RCC 7860 (cell line): Measurements from ENCODE around the gene PDAP1.
"Not testable (repeated sequence)": the region's sequence is repeated elsewhere in the genome, so short reads cannot be mapped to it uniquely, and the experiment has no call there.

Source experiments
- DNase-seq: peaks from one replicate; pipeline ENCODE4 v3.0.0-alpha.2; 2015; ENCODE audit warnings: low spot score
- FAIRE-seq: peaks from 2 replicates; lab custom pipeline; 2012; peaks lifted over from hg19 to GRCh38; lab: Jason Lieb, UNC

Gene PDAP1

GRCh38 chr7:99408379-99409191 is at the start of gene PDAP1, which contains the start of gene BUD31:
Gene PDAP1, minus strand, starts transcription at chr7:99408597. Its CDS starts 49 bp downstream, at chr7:99408548.
Gene BUD31, plus strand, starts transcription at chr7:99408969. Its CDS starts 2,124 bp downstream, at chr7:99411093.
- DNase-seq = peak; percentile 97
- peak; percentile 60 for FAIRE-seq

GRCh38 chr7:99457650-99458493 is 49.5 kb upstream of the PDAP1 start:
- DNase-seq (no peak), FAIRE-seq (no peak)

GRCh38 chr7:99457050-99457649 is 48.8 kb upstream of the PDAP1 start:
- FAIRE-seq = no peak
- DNase-seq = no peak

- FAIRE-seq (no peak), DNase-seq (no peak)
Measured at GRCh38 chr7:99456288-99456687, 47.9 kb upstream of the PDAP1 start.

GRCh38 chr7:99455874-99456273 is 47.5 kb upstream of the PDAP1 start:
- no peak for FAIRE-seq
- no peak for DNase-seq

- FAIRE-seq (no peak), DNase-seq (no peak)
Measured at GRCh38 chr7:99453105-99453504, 44.7 kb upstream of the PDAP1 start.

GRCh38 chr7:99452541-99452940 is 44.1 kb upstream of the PDAP1 start:
- DNase-seq (no peak), FAIRE-seq (no peak)

GRCh38 chr7:99451936-99452335 is 43.5 kb upstream of the PDAP1 start:
- no peak for FAIRE-seq
- no peak for DNase-seq

GRCh38 chr7:99449326-99449725 is 40.9 kb upstream of the PDAP1 start:
- DNase-seq (peak; percentile 39), FAIRE-seq (no peak)

- DNase-seq (no peak), FAIRE-seq (no peak)
Measured at GRCh38 chr7:99448855-99449254, 40.5 kb upstream of the PDAP1 start.

- FAIRE-seq (no peak), DNase-seq (no peak)
Measured at GRCh38 chr7:99447943-99448342, 39.5 kb upstream of the PDAP1 start.

GRCh38 chr7:99446096-99446495 is 37.7 kb upstream of the PDAP1 start:
- FAIRE-seq (no peak), DNase-seq (no peak)

- FAIRE-seq (no peak), DNase-seq (no peak)
Measured at GRCh38 chr7:99440195-99440594, 31.8 kb upstream of the PDAP1 start.

GRCh38 chr7:99438573-99439480 is 30.4 kb upstream of the PDAP1 start, which contains the start of the genes CPSF4 and PTCD1:
Gene CPSF4, plus strand, starts transcription at chr7:99438943. Its CDS starts 140 bp downstream, at chr7:99439083.
Gene PTCD1, minus strand, starts transcription at chr7:99438798. Its CDS starts 3,556 bp downstream, at chr7:99435242.
- FAIRE-seq (peak; percentile 51), DNase-seq (peak; percentile 92)

- FAIRE-seq = no peak
Measured at GRCh38 chr7:99437946-99438572, 29.7 kb upstream of the PDAP1 start.

GRCh38 chr7:99433158-99433557 is 24.8 kb upstream of the PDAP1 start:
- no peak for FAIRE-seq
- DNase-seq = no peak

More at GRCh38 chr7:99437946-99438572, 29.7 kb upstream of the PDAP1 start:
- no peak for DNase-seq

GRCh38 chr7:99431756-99432540 is 23.6 kb upstream of the PDAP1 start:
- not testable (repeated sequence) for FAIRE-seq, DNase-seq

GRCh38 chr7:99429756-99430155 is 21.4 kb upstream of the PDAP1 start:
- no peak for DNase-seq
- no peak for FAIRE-seq
